AG09319 (cell line): ENCODE results near the gene ATOSB.

Experiments used
- DNase-seq: peaks from one replicate; pipeline ENCODE4 v3.0.0-alpha.2; 2010; ENCODE audit warnings: low read depth; ENCODE audit errors: extremely low read depth
- CTCF ChIP-seq: IDR thresholded peaks from 2 replicates; pipeline ENCODE4 v1.5.1; 2011; ENCODE audit warnings: low read depth, mild to moderate bottlenecking, inconsistent platforms, low read length, moderate library complexity

ATOSB gene

GRCh38 chr9:35071814-35072460 is 43.7 kb downstream of the ATOSB start:
- DNase-seq: peak; percentile 70
- peak; percentile 31 for TF ChIP-seq CTCF

- no peak for DNase-seq
- no peak for TF ChIP-seq CTCF
Observed at GRCh38 chr9:35070823-35071813, 44.5 kb downstream of the ATOSB start.

GRCh38 chr9:35069020-35069419 is 46.6 kb downstream of the ATOSB start:
- TF ChIP-seq CTCF: no peak

DNA sequence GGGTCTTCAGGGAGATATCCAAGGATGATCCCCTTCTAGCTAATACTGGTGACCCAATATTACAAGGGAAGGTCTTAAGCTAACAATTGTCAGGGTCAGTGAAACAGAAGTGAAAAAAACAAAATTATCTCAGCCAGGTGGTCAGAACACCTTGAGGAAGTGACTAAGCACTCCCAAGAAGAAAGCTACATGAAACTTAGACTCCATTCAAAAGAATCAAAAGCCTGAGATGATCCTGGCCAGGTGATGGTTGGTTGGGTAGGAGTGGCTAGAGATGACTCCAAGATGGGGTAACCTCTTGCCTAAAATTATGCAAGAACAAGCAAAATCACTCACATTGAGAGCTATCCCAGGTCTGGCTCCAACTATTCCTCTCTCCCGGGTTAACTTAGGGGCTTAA is 48.6 kb downstream of the ATOSB start:
- no peak for TF ChIP-seq CTCF
- no peak for DNase-seq

More at GRCh38 chr9:35069020-35069419, 46.6 kb downstream of the ATOSB start:
- DNase-seq: no peak

DNA sequence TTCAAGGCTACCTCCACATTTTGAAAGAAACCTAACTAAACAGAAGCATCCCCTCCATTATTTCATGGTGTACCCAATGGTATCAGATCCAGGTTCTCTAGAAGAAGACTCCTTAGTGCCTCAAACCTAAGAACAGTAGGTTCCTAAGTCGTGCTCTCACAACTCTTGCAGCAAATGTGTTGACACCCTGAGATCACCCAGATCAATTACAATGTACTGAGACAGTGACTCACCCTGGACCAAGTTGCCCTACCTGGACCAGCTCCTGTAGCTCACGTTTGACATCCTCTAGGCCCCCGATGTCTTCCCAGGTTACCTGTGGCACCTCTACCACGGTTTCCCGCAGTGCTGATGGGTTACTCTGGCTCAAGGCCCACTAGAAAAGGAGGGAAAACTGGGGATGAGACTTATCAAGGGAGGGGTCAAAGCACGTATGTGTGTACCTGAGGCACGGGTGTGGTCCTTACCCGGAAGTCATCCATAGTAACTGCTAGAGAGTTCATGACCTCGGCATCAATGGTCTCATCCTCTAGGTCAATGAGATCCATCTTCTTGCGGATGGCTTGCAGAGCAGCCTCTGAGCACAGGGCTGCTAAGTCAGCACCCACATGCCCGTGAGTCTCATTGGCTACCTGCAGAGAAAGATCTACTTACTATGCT is 55.0 kb downstream of the ATOSB start:
- no peak for DNase-seq
- no peak for TF ChIP-seq CTCF

- TF ChIP-seq CTCF: no peak
- no peak for DNase-seq
Observed at GRCh38 chr9:35059438-35059837, 56.2 kb downstream of the ATOSB start.
